RWPE2 (cell line): ENCODE measurements around the gene NRXN2.

Experiments
- ATAC-seq: fragments of 200-7000 bp; cut with Tn5 transposase; 3 replicates; pipeline ENCODE4 v1.9.1; 2021; ENCODE audit warnings: low read depth
- DNase-seq: peaks from one replicate; pipeline ENCODE4 v3.0.0-alpha.2; 2020; ENCODE audit warnings: low spot score
- H3K27ac ChIP-seq: fragments of 450-650 bp; 2 replicates; pipeline ENCODE4 v1.5.1; 2017; ENCODE audit warnings: mild to moderate bottlenecking; ENCODE audit not compliant: poor library complexity, severe bottlenecking
- H3K27me3 ChIP-seq: fragments of 250-450 bp; sonication (Bioruptor Pico); 2 replicates; pipeline ENCODE4 v1.5.1; 2021; ENCODE audit warnings: mild to moderate bottlenecking, moderate library complexity; ENCODE audit not compliant: insufficient read depth, poor library complexity, severe bottlenecking
- H3K36me3 ChIP-seq: fragments of 250-450 bp; sonication (Bioruptor Pico); 2 replicates; pipeline ENCODE4 v1.5.1; 2020; ENCODE audit warnings: low read depth, mild to moderate bottlenecking, moderate library complexity
- H3K4me1 ChIP-seq: fragments of 250-450 bp; sonication (Bioruptor Pico); 2 replicates; pipeline ENCODE4 v1.5.1; 2021; ENCODE audit warnings: mild to moderate bottlenecking, moderate library complexity; ENCODE audit not compliant: insufficient read depth, poor library complexity, severe bottlenecking
- H3K4me3 ChIP-seq: fragments of 250-450 bp; sonication (Bioruptor Pico); 2 replicates; pipeline ENCODE4 v1.5.1; 2021; ENCODE audit warnings: mild to moderate bottlenecking, moderate library complexity; ENCODE audit not compliant: severe bottlenecking
- H3K9me3 ChIP-seq: fragments of 250-450 bp; sonication (Bioruptor Pico); 2 replicates; pipeline ENCODE4 v1.5.1; 2021; ENCODE audit warnings: mild to moderate bottlenecking, moderate library complexity; ENCODE audit not compliant: severe bottlenecking
- TF ChIP-seq, protein P1 (sequence below): fragments of 450-650 bp; IDR thresholded peaks from one replicate; pipeline ENCODE4 v1.5.1; 2017; ENCODE audit warnings: mild to moderate bottlenecking, moderate library complexity; ENCODE audit not compliant: poor library complexity, severe bottlenecking

NRXN2 gene

DNA sequence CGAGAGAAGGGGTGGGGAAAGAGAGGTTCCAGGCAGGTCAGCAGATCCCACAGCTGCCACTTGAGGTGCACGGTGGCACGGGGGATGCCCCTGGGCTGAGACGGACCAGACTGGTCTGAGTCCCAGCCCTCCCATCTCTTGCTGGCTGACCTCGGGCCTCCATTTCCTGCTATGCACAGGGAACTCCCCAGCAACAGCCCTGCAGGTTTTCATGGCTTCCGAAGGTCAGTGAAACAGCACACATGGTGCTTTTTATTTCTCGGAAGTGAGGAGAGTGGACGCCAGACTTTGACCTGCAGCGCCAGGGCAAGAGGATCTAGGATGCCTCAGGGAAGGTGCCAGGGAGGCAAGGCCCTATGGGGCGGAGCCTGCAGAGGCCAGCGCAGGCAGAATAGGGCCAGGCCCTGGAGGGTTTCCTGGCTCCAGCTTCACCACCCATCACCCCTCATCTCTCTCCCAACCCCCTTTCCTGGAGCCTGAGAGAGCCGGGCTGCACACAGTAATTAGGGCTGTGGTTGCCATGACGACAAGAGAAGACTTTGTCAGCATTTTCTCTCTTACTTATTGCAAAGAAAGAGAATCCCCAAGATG lies 102.5 kb downstream of the NRXN2 start:
- Histone ChIP-seq H3K9me3 (no peaks in the 10 kb centered on the region), H3K4me3 (no peak overlapping the region), H3K36me3 (no peaks in the 10 kb centered on the region), H3K4me1 (no peaks in the 10 kb centered on the region), H3K27me3 (no peaks in the 10 kb centered on the region), H3K27ac (no peak overlapping the region)
- TF ChIP-seq, protein P1, sequence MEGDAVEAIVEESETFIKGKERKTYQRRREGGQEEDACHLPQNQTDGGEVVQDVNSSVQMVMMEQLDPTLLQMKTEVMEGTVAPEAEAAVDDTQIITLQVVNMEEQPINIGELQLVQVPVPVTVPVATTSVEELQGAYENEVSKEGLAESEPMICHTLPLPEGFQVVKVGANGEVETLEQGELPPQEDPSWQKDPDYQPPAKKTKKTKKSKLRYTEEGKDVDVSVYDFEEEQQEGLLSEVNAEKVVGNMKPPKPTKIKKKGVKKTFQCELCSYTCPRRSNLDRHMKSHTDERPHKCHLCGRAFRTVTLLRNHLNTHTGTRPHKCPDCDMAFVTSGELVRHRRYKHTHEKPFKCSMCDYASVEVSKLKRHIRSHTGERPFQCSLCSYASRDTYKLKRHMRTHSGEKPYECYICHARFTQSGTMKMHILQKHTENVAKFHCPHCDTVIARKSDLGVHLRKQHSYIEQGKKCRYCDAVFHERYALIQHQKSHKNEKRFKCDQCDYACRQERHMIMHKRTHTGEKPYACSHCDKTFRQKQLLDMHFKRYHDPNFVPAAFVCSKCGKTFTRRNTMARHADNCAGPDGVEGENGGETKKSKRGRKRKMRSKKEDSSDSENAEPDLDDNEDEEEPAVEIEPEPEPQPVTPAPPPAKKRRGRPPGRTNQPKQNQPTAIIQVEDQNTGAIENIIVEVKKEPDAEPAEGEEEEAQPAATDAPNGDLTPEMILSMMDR: no peak
- DNase-seq (no peak), ATAC-seq (no peak)

DNA sequence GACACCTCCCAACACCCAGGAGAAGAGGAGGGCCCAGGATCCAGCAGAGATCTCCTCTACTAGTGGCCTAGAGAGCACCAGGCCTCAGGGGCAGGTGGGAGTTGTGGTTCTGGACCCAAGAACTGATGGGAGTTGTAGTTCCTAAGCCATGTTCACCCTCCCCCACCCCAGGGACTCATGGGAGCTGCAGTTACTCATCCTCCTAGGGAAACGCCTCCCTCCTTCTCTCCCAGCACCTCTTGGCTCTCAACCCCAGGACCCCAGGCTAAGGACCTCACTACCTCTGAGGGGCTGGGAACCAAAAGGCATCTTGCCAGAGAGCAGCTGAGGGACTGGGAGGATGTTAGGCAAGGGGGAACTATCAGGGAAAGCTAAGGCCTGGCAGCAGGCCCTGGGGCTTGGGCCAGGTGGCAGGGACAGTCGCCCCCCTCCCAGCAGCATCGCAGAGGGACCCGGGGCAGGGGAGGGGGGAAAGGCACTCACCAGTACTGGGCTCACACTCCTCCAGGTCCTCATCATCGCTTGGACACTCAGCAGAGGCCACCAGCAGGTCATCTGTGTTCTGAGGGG lies 103.1 kb downstream of the NRXN2 start:
- Histone ChIP-seq H3K27ac (no peak overlapping the region), H3K4me3 (no peak overlapping the region), H3K4me1 (no peaks in the 10 kb centered on the region), H3K27me3 (no peaks in the 10 kb centered on the region), H3K9me3 (no peaks in the 10 kb centered on the region), H3K36me3 (no peaks in the 10 kb centered on the region)
- TF ChIP-seq, protein P1: no peak
- ATAC-seq: peak; percentile 46; the same call in 1 of the 3 replicates
- DNase-seq: no peak

- Histone ChIP-seq H3K36me3 (no peaks in the 10 kb centered on the region), H3K27me3 (no peaks in the 10 kb centered on the region), H3K4me3 (no peak overlapping the region), H3K4me1 (no peaks in the 10 kb centered on the region), H3K9me3 (no peaks in the 10 kb centered on the region), H3K27ac (no peak overlapping the region)
- ATAC-seq: no peak
- TF ChIP-seq, protein P1: no peak
- no peak for DNase-seq
Observed at GRCh38 chr11:64619196-64619595, 103.8 kb downstream of the NRXN2 start.

- H3K27ac ChIP-seq: no peak overlapping the region
- H3K4me3 ChIP-seq: no peak overlapping the region
- no peaks in the 10 kb centered on the region for H3K36me3 ChIP-seq
- DNase-seq (no peak), ATAC-seq (no peak)
- H3K4me1 ChIP-seq: no peaks in the 10 kb centered on the region
- no peaks in the 10 kb centered on the region for H3K27me3 ChIP-seq
- TF ChIP-seq, protein P1: no peak
- no peaks in the 10 kb centered on the region for H3K9me3 ChIP-seq
Observed at GRCh38 chr11:64616817-64617216, 106.2 kb downstream of the NRXN2 start.

- Histone ChIP-seq H3K36me3 (no peaks in the 10 kb centered on the region), H3K27me3 (no peaks in the 10 kb centered on the region), H3K4me3 (no peak overlapping the region), H3K4me1 (no peaks in the 10 kb centered on the region), H3K27ac (no peak overlapping the region), H3K9me3 (no peaks in the 10 kb centered on the region)
- no peak for DNase-seq
- TF ChIP-seq, protein P1: no peak
- no peak for ATAC-seq
Observed at GRCh38 chr11:64614917-64615316, 108.1 kb downstream of the NRXN2 start.
